ENCODE results near the gene WDR86.

The WDR86 gene

GRCh38 chr7:151391358-151391730, 18.5 kb downstream of the WDR86 start:
- DNase-seq (ENCODE audit: low read depth) = no peak

GRCh38 chr7:151390598-151391357, 19.1 kb downstream of the WDR86 start:
- no peak for DNase-seq (ENCODE audit: low read depth)

DNA sequence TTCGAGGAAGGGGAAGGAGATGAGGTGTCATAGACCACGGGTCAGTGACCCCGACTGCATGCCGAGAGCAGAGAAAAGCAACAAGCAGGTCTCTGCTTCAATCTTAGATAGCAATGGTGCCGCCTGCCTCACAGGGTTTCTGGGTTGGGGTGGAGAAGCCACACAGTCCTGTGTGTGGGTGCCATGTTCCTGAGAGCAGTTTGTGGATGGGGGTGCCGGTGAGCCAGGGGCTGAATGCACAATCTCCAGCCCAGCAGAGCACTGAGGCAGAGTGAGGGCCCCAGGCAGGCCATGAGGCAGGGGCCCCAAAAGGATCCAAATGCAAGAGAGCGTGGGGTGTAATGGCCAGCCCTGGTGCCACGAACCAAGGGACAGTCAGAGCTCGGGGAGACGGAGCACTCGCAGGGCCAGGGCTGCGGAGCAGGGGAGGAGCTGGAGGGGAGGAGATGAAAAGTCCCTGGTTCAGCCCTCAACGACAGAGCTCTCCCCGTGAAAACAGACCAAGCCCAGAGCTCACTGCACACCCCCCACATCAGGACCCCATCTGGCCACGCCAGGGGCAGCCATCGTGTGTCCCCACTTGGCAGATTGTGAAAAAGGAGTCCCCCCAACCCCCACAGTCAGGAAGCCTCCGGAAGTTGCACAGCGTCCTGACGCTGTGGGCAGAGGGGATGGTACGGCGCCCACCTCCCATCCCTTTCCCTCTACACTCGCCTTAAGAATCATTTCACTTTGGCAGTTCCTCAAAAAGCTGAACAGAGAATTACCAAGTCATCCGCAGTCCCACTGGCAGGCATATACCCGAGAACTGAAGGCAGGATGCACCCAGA, 19.9 kb downstream of the WDR86 start:
- DNase-seq (ENCODE audit: low read depth) = no peak

DNA sequence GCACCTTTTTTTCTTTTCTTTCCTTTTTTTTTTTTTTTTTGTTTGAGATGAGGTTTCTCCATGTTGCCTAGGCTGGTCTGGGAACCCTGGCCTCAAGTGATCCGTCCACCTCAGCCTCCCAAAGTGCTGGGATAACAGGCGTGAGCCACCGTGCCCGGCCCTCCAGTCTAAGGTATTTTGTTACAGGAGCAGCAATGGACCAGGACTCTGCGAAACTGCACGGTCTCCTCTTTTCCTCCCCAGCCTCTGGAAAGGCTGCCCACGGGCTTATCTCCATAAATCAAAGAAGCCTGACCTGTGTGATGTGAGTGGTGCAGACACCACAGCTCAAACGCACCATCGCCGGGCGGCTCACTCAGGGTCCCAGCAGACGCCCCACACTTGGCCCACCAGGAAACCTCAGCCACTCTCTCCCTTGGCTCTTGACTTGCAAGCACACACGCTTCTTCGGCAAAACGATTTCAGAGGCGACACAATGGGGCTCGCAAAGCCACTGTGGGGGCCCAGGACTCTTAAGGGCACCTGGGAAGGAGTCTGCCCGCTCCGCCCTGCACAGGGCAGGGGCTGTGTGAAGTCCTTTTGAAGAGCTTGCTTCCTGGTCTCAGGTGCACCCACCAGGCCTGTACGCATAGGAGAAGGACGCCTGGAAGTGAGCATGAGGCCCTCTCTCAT, 20.6 kb downstream of the WDR86 start:
- DNase-seq (ENCODE audit: low read depth) = no peak

GRCh38 chr7:151388430-151388829, 21.4 kb downstream of the WDR86 start:
- DNase-seq (ENCODE audit: low read depth) = no peak

- no peak for DNase-seq (ENCODE audit: low read depth)
These were observed 21.9 kb downstream of the WDR86 start for GRCh38 chr7:151388007-151388297.

DNA sequence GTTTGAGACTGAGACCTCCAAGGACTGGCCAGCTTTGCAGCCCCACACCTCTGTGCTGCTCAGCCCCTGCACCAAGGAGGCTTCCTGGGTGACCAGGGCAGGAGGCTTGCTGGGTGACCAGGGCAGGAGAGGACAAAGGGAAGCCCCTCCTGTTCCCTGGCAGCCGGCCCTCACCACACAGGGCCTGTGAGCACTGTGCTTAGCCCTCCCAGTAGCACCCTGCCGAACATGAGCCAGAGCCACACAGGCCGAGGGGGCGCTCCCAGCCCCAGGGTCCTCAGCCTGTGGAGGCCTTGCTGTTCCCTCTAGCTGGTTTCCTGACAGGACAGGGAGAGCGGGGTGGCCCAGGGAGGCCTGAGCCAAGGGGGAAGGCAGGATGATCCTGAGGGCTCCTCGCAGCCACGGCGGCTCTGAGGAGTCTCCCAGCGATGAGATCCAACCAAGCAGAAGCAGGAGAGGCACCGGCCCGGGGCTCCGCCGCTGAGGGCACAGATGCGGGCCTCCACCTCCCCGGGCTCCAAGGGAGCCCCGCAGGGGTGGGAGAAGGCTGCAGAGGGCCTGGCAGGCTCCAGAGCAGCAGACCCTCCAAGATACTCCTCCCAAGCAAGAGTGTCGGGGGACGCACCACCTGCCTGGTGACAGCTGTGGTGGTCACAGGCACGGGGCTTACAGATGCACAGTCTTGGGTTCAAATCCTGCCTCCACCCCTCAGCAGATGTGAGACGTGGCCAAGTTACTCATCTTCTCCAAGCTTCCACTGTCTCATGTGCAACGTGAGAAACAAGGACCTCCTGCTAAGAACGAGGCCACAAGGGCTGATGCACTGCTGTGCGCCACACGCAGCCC, 22.5 kb downstream of the WDR86 start:
- DNase-seq (ENCODE audit: low read depth) = no peak

DNA sequence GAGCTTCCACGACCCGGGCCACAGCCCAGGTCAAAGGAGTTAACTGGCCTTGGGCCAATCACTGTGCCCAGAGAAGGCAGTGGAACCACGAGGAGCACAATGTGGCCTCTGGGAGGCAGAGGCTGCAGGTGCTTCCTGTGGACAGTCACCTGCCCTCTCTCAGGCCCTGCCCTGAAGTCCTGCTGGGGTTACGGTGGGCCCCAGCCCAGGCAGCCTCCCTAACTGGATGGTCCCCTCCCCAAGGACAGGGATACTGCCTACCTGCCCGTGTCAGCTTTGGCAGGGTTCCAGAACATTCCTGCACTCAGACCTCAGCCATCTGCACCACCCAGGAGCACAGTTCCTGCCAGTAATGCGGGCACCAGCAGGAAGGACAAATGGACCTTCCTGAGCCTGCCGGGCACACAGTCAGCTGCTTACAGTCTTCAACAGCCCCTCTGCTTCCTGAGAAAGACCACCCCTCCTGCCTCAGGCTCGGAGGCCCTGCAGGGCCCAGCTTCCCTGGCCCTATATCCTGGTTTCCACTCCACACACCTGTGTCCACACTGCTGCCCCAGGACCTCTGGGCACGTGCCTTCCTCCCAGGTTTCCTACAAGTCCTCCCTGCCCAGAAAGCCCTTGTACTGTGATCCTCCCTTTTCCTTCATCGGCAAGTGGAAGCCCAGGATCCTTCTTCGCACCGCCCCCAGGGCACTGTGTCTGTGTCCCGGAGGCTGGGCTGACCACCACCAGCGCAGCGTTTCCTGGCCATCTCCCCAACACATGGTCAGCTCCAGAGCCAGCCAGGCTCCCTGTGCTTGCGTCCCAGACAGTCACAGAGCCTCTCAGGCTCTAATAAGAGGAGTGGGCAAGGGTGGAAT, 23.3 kb downstream of the WDR86 start:
- no peak for DNase-seq (ENCODE audit: low read depth)

- DNase-seq (ENCODE audit: low read depth) = no peak
These were observed 24.1 kb downstream of the WDR86 start for GRCh38 chr7:151385626-151386300.

DNA sequence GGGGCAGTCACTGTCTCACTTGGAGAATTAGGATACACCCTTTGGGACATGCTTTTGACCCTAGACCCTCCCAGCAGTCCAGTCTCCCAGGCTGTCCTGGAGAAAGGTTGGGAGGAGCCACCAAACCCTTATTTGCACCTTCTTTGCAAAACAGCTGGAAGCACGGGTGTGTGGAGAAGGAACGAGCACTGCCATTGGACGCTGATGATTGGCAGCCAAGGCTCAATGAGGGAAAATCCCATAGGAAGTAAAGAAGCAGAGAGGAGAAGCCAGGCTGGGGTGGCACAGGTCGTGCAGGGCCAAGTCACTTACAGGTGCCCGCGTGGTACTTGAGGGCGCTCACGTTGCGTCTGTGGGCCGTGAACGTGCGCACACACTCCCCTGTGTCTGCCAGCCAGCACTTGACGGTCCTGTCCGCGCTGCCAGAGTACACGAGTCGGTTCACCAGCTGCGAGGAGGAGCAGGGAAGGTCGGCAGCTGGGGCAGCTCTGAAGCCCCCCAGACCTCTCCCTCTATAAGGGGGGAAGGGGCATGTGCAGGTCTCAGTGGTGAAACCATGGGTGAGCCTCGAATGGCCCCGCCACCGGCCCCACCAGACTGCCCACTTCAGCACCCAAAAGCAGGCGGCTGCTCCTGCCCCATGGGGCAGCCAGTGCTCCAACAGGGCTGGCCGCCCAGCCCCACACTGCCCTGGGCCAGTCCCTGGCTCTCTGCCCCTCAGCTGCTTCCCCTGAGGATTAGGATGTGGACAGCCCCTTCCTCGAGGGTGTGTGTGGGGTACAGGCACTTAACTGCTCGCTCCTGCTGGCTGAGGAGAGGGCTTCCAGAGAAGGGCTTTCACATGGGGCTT, 24.8 kb downstream of the WDR86 start:
- DNase-seq (ENCODE audit: low read depth) = no peak

GRCh38 chr7:151384352-151384697, 25.5 kb downstream of the WDR86 start:
- DNase-seq (ENCODE audit: low read depth) = no peak

DNA sequence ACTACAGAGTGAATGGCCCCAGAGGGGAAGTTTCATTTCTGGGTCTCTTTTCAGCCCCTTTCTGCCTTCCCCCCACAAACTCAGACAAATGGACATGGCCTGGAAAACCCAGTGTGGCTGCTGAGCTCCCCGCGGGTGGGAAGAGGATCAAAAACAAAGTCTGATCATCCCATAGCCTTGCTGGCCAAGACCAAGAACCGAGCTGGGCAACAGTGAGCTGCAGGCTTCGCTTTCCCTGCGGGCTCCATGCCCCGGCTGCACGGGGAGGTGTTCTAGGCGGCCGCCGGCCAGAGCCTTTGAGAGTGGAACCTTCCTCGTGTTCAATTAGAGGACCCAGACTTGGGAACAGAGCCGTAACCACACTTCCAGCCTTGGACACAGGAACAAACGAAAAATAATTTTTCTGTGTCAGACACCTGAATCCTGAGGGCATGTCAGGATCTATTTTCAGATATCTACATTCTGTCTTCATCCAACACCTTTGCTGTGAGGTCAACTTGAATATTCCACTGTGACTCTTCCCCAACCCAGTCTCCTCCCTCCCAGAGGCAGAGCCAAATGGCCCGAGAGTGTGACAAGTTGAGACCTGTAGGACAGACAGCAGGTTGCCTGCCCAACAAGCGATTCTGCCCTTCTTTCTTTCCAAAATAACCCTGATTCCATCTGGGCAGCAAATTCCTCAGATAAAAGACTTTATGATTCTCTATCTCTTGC, 26.0 kb downstream of the WDR86 start:
- DNase-seq (ENCODE audit: low read depth) = no peak

GRCh38 chr7:151382079-151382885, 27.6 kb downstream of the WDR86 start:
- DNase-seq (ENCODE audit: low read depth) = no peak

DNA sequence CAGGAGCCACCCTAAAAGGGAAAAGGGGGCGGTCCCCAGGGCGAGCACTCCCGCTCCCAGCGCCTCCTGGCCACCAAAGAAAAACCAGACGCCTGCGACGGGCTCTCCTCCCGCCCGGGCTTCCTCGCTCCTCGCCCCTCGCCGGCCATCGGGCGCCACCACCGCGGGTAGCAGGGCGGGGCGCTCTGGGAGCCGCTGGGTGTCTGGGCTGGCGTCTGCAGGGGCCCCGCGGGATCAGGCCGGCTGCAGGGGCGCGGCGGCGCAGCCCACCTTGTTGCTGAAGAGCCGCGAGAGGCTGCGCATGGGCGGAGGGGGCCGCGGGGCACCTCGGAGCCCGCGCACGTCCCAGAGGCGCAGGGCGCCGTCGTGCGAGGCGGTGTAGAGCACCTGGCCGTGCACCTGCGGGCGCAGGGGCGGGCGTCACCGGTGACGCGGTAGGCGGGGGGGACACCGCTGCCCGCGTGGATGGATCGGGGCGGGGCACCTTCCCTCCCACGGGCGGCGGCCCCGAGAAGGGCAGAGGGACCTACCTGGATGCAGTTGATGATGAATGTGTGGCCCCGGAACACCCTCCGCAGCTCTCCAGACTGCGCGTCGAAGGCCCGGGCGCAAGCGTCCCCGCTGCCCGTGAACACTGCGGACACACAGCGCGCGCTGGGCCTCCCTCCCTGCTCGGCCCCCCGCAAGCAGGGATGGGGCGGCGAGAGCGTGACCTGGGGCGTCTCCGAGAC, 28.3 kb downstream of the WDR86 start:
- no peak for DNase-seq (ENCODE audit: low read depth)

GRCh38 chr7:151381098-151381347, 28.8 kb downstream of the WDR86 start:
- no peak for DNase-seq (ENCODE audit: low read depth)

- no peak for DNase-seq (ENCODE audit: low read depth)
These were observed 29.4 kb downstream of the WDR86 start for GRCh38 chr7:151380199-151381097.
